HG02763 (cell line): Measurements from ENCODE around the gene NHERF2.
"Not testable (repeated sequence)": the region's sequence is repeated elsewhere in the genome, so short reads cannot be mapped to it uniquely, and the experiment has no call there.

Experiments used
- ATAC-seq: cut with Tn5 transposase; IDR thresholded peaks from one replicate; pipeline ENCODE4 v1.9.1; 2021; ENCODE audit warnings: mild to moderate bottlenecking, moderate library complexity; ENCODE audit not compliant: unreplicated experiment

NHERF2 gene

GRCh38 chr16:2004795-2005517 lies 21.7 kb upstream of the NHERF2 start:
- no peak for ATAC-seq

DNA sequence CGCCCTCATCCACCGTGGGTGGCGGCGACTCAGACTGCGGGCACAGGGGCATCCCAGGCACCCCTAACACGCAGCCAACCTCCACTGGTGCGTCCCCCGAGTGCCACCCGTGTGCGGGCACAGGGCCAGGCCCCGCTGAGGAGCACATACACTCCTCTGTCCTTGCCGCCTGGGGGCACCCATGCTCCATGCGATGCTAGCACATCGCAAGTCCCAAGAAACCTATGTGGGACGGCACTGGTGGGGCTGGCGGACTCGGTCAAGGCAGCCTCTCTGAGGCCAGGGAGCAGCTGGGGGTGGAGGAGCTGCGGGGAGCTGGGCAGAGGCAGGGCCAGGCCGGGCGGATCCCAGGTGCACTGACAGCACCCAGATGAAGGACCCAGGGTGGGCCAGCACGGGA lies 21.1 kb upstream of the NHERF2 start:
- ATAC-seq, result no peak

DNA sequence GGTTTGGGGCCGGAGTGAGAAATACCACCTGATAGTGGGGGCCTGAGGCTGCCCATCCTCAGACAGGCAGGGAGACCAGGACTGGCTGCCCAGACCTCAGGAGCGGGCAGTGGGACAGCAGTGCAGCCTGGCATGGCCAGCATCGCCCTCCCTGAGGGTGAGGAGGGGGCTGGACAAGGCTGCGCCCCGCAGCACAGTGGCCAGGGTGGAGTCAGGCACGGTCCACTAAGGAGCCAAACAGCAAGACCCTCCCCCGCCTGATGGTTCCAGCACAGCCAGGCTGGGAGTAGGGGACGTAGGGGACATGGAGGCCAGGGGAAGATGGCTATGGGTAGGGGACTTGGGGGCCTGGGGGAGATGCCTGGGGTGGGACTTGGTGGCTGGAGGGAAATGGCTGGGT lies 20.4 kb upstream of the NHERF2 start:
- no peak for ATAC-seq

GRCh38 chr16:2007081-2007836 lies 19.4 kb upstream of the NHERF2 start:
- ATAC-seq, result no peak

GRCh38 chr16:2008009-2008526 lies 18.6 kb upstream of the NHERF2 start:
- ATAC-seq, result no peak

GRCh38 chr16:2008631-2009163 lies 18.0 kb upstream of the NHERF2 start:
- ATAC-seq, result peak; percentile 1

- ATAC-seq, result peak; percentile 34
Observed at GRCh38 chr16:2009164-2009711, 17.5 kb upstream of the NHERF2 start.

- peak; percentile 87 for ATAC-seq
Observed at GRCh38 chr16:2009791-2010510, 16.8 kb upstream of the NHERF2 start, which contains the start of gene ZNF598. Gene ZNF598 (minus strand): TSS chr16:2009821.

DNA sequence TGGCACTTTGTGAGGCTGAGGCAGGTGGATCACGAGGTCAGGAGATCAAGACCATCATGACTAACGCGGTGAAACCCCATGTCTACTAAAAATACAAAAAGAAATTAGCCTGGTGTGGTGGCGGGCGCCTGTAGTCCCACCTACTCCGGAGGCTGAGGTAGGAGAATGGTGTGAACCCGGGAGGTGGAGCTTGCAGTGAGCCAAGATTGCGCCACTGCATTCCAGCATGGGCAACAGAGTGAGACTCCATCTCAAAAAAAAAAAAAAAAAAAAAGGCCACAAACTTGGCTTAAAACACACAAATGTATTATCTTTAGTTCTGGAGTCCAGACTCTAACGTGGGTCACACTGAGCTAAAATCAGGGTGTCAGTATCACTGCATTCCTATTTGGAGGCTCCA lies 15.0 kb upstream of the NHERF2 start:
- ATAC-seq, result not testable (repeated sequence)

DNA sequence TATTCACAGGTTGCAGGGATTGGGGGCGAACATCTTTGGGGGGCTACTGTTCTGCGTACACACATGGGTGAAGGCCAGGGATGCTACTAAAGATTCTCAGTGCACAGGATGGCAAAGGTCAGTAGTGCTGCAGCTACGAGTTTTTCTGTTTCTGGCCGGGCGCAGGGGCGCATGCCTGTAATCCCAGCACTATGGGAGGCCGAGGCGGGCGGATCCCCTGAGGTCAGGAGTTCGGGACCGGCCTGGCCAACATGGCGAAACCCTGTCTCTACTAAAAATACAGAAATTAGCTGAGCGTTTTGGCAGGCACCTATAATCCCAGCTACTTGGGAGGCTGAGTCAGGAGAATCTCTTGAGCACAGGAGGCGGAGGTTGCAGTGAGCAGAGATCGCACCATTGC lies 13.2 kb upstream of the NHERF2 start:
- ATAC-seq, result no peak

- no peak for ATAC-seq
Observed at GRCh38 chr16:2015117-2015946, 11.4 kb upstream of the NHERF2 start.

GRCh38 chr16:2015947-2016208 lies 10.8 kb upstream of the NHERF2 start:
- ATAC-seq, result no peak

DNA sequence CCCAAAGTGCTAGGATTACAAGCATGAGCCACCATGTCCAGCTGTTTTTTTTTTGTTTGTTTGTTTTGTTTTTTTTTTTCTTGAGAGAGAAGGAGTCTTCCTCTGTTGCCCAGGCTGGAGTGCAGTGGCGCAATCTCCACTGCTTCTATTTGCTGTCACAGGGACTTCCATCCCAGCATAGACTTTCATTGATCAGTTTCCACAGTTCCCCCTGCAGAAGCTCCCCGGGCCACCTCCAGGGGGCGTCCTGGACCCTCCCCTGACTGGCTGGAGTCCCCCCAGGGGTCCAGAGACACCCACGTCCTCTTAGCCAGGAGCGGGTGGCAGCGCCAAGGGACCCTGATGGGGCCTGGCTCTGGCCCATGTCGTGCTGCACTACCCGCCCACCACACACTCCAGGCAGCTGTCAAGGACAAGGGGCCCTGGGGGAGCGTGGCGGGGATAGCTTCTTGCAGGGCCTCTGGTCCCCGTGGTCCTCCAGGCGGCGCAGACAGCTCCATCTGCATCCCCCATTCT lies 10.2 kb upstream of the NHERF2 start:
- no peak for ATAC-seq

GRCh38 chr16:2019518-2019920 lies 7.2 kb upstream of the NHERF2 start, which contains the start of gene NPW:
Gene NPW (plus strand): TSS chr16:2019785.
- no peak for ATAC-seq

DNA sequence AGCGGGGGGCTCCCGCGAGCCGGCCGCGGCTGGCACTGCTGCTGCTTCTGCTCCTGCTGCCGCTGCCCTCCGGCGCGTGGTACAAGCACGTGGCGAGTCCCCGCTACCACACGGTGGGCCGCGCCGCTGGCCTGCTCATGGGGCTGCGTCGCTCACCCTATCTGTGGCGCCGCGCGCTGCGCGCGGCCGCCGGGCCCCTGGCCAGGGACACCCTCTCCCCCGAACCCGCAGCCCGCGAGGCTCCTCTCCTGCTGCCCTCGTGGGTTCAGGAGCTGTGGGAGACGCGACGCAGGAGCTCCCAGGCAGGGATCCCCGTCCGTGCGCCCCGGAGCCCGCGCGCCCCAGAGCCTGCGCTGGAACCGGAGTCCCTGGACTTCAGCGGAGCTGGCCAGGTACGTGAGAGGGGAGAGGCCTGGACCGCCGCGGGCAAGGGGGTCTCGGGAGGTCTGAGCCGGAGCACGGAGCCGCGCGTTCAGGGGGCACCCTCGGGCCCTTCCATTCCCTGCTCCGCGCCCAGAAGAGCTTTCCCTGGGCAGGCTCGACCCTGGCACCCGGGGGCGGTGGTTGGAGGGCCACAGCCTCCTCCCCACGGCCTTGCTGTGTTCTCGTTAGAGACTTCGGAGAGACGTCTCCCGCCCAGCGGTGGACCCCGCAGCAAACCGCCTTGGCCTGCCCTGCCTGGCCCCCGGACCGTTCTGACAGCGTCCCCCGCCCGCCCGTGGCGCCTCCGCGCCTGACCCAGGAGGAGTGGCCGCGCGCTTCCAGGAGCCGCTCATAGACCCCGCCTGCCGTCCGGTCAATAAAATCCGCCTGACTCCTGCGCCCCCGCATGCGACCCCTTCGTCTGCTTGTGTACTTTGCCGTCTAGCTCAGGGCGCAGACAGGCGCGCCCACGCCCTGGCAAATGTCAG lies 6.5 kb upstream of the NHERF2 start:
- ATAC-seq, result no peak

DNA sequence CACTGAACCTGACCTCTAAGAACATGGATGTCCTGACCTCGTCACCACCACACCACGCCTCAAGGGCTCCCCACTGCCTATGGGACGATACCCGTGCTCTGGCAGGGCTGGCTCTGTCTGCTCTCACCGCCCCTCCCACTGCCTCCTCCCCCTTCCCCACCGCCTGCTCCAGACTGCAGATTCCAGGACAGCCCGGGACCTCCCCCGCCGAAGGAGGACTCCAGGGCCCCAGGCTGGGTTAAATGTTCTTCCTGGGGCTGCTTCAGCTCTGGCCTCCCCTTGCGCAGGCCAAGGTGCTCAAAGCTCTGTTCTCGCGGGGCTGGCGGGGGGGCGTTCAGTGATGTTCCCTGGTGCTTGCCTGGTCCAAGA lies 4.0 kb upstream of the NHERF2 start:
- no peak for ATAC-seq

GRCh38 chr16:2023092-2024031 lies 3.3 kb upstream of the NHERF2 start:
- ATAC-seq, result peak; percentile 67

GRCh38 chr16:2024032-2024420 lies 2.7 kb upstream of the NHERF2 start:
- ATAC-seq, result no peak
